ENCODE results near the gene WDR70. TPM values are rescaled to one million over a fixed set of nuclear protein-coding genes. Genes with fewer than 3 reads are reported as not detected.

The WDR70 gene
- total RNA-seq, 4 donors from 2014 or later = 30.3 to 33.6 (median 32.6) TPM

- TF ChIP-seq, protein P1, sequence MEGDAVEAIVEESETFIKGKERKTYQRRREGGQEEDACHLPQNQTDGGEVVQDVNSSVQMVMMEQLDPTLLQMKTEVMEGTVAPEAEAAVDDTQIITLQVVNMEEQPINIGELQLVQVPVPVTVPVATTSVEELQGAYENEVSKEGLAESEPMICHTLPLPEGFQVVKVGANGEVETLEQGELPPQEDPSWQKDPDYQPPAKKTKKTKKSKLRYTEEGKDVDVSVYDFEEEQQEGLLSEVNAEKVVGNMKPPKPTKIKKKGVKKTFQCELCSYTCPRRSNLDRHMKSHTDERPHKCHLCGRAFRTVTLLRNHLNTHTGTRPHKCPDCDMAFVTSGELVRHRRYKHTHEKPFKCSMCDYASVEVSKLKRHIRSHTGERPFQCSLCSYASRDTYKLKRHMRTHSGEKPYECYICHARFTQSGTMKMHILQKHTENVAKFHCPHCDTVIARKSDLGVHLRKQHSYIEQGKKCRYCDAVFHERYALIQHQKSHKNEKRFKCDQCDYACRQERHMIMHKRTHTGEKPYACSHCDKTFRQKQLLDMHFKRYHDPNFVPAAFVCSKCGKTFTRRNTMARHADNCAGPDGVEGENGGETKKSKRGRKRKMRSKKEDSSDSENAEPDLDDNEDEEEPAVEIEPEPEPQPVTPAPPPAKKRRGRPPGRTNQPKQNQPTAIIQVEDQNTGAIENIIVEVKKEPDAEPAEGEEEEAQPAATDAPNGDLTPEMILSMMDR (IDR thresholded peaks at IDR 0.05; ENCODE audit: low read depth) = no peak
Observed at GRCh38 chr5:37580106-37580505, 201.0 kb downstream of the WDR70 start.

DNA sequence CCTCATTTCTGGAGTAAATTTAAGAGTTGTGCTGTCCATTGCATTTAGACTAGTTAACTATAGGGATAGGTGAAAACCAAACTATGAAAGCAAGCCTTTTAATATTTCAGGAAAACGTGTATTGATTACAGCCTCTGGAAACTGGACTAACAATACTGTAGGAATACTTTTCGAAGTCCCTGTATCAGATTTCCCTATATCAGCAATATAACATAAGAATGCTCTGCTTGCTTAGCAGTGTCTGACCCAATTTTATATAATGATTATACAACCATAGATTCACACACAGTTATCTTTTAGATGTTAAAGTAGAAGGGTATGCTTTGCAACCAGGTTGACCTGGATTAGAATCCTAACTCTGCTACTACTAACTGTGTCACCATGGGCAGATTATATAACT is 203.1 kb downstream of the WDR70 start:
- TF ChIP-seq, protein P1 (IDR thresholded peaks at IDR 0.05; ENCODE audit: low read depth) = no peak

DNA sequence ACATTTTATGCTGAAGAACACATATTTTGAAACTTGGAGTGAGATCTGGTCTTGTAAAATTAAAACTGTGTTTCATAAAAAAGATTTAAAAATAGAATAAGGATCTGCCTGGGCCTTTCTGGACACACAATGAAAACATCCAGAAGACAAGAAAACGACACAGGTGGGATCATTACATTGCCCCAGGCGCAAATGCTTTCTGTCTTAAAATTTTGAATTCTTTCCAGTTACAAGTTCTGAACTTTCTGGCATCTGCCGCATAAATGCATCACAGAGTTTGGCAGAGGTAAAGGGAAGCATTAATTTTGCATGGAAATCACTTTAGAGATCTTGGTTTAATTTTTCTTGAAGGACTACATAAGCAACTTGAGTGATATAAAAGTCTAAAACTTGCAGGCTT is 219.6 kb downstream of the WDR70 start:
- TF ChIP-seq, protein P1 (IDR thresholded peaks at IDR 0.05; ENCODE audit: low read depth) = no peak

- TF ChIP-seq, protein P1 (IDR thresholded peaks at IDR 0.05; ENCODE audit: low read depth) = no peak
Observed at GRCh38 chr5:37601163-37601562, 222.0 kb downstream of the WDR70 start.

DNA sequence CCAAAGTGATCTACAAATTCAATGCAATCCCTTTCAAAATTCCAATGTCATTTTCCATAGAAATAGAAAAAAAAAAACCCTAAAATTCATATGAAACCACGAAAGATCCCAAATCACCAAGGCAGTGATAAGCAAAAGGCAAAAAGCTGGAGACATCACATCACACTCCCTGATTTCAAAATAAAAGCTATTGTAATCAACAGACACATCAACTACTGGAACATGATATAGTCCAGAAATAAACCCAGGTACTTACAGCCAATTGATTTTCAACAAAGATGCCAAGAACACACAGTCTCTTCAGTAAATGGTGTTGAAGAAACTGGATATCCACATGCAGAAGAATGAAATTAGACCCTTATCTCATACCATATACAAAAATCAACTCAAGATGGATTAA is 224.0 kb downstream of the WDR70 start:
- TF ChIP-seq, protein P1 (IDR thresholded peaks at IDR 0.05; ENCODE audit: low read depth) = no peak

GRCh38 chr5:37604290-37604689 is 225.2 kb downstream of the WDR70 start:
- TF ChIP-seq, protein P1 (IDR thresholded peaks at IDR 0.05; ENCODE audit: low read depth) = no peak

GRCh38 chr5:37606148-37606547 is 227.0 kb downstream of the WDR70 start:
- TF ChIP-seq, protein P1 (IDR thresholded peaks at IDR 0.05; ENCODE audit: low read depth) = no peak

Measured in subcutaneous adipose tissue (tissue), 4 donors.